ENCODE data around the gene PDE4D. TPM values are rescaled to one million over a fixed set of nuclear protein-coding genes. Genes with fewer than 3 reads are reported as not detected.

PDE4D gene
- polyA plus RNA-seq, 1 donor (not counting 4 experiments of a cell fraction or from before 2014, with no cell fraction given): 3.6 TPM

DNA sequence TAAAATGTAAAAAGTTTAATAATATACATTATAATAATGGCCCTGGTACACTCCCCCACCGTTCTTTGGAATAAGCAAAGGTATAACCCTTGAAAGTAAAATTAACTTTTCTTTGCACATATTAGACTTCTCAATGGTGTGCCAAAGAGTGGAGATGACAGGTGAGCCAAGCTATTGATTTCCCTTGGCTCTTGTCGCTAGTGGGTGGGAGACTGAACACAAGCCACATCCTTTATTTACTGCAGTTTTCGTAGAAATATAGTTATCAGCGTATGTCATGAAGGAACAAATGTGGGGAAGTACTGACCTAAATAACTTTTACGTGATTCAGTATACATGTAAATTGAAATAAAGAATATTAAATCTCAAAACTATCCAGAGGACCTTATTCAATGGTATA, 761.4 kb downstream of the PDE4D start:
- H2AFZ ChIP-seq (ENCODE audit: control insufficient read depth, low read length): no peak overlapping the region
- DNase-seq (ENCODE audit: low read depth, low spot score) (no peak), FAIRE-seq (no peak)
- no peak overlapping the region for H3K4me2 ChIP-seq (ENCODE audit: control insufficient read depth, extremely low read depth, insufficient read depth, low read depth, low read length)
- no peaks in the 10 kb centered on the region for H3K9me1 ChIP-seq (ENCODE audit: control insufficient read depth, extremely low read depth, insufficient read depth, low read length)
- H3K36me3 ChIP-seq (ENCODE audit: control insufficient read depth in 2 of 2, extremely low read depth in 1 of 2, insufficient read depth in 2 of 2, low read length in 2 of 2): no peaks in the 10 kb centered on the region
- no peak overlapping the region for H3K27ac ChIP-seq (ENCODE audit: control insufficient read depth, insufficient read depth, low read length)
- dilution Hi-C loops (cut with MboI; ENCODE audit: extremely low pct_ligation_motif_present, low sequenced_read_pairs): no loop called here
- TF ChIP-seq, protein P1, sequence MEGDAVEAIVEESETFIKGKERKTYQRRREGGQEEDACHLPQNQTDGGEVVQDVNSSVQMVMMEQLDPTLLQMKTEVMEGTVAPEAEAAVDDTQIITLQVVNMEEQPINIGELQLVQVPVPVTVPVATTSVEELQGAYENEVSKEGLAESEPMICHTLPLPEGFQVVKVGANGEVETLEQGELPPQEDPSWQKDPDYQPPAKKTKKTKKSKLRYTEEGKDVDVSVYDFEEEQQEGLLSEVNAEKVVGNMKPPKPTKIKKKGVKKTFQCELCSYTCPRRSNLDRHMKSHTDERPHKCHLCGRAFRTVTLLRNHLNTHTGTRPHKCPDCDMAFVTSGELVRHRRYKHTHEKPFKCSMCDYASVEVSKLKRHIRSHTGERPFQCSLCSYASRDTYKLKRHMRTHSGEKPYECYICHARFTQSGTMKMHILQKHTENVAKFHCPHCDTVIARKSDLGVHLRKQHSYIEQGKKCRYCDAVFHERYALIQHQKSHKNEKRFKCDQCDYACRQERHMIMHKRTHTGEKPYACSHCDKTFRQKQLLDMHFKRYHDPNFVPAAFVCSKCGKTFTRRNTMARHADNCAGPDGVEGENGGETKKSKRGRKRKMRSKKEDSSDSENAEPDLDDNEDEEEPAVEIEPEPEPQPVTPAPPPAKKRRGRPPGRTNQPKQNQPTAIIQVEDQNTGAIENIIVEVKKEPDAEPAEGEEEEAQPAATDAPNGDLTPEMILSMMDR (optimal IDR thresholded peaks at IDR 0.05 in 1 of 3, IDR thresholded peaks at IDR 0.05 in 1 of 3, conservative IDR thresholded peaks at IDR 0.05 in 1 of 3; ENCODE audit: extremely low read depth in 1 of 3, insufficient read depth in 2 of 3, low read length in 3 of 3): no peak
- no peak for TF ChIP-seq EZH2 (IDR thresholded peaks at IDR 0.05; ENCODE audit: low read length)
- peaks cover 7% of the 10 kb centered on the region for H3K4me1 ChIP-seq (ENCODE audit: control insufficient read depth, extremely low read depth, insufficient read depth, low read length)
- H3K9me3 ChIP-seq (ENCODE audit: control insufficient read depth, low read depth, low read length): no peaks in the 10 kb centered on the region
- H4K20me1 ChIP-seq (ENCODE audit: control insufficient read depth, extremely low read depth, insufficient read depth, low read length): no peaks in the 10 kb centered on the region
- H3K79me2 ChIP-seq (ENCODE audit: control insufficient read depth, insufficient read depth, low read length): no peaks in the 10 kb centered on the region
- H3K27me3 ChIP-seq (ENCODE audit: control insufficient read depth, extremely low read depth, insufficient read depth, low read length): no peaks in the 10 kb centered on the region
- H3K4me3 ChIP-seq (ENCODE audit: control insufficient read depth in 2 of 3, extremely low read depth in 1 of 3, insufficient read depth in 2 of 3, low read depth in 1 of 3, low read length in 3 of 3): no peak overlapping the region
- no peak overlapping the region for H3K9ac ChIP-seq (ENCODE audit: control insufficient read depth, extremely low read depth, insufficient read depth, low read length)

DNA sequence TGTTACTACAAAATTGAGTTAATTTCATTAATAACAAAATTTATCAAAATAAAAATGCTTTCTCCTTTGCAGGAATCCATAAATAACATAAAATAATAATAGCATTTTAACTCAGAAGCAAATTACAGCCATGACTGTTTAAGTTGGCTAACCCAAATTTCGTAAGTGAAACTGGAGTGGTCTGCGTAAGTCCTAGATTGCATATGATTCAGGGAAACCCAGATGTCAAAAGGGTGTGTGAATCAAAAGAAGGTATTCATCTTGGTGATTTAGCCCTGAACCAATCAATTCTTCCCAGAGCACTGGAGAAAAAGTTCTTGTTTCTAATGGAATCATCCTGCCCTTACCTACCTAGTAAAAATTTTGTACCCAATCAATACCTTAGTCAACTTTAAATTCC, 763.1 kb downstream of the PDE4D start:
- dilution Hi-C loops (cut with MboI; ENCODE audit: extremely low pct_ligation_motif_present, low sequenced_read_pairs): no loop called here
- Histone ChIP-seq H3K27ac (ENCODE audit: control insufficient read depth, insufficient read depth, low read length) (no peak overlapping the region), H3K79me2 (ENCODE audit: control insufficient read depth, insufficient read depth, low read length) (no peaks in the 10 kb centered on the region), H3K9me3 (ENCODE audit: control insufficient read depth, low read depth, low read length) (no peaks in the 10 kb centered on the region), H3K4me2 (ENCODE audit: control insufficient read depth, extremely low read depth, insufficient read depth, low read depth, low read length) (no peak overlapping the region), H3K27me3 (ENCODE audit: control insufficient read depth, extremely low read depth, insufficient read depth, low read length) (no peaks in the 10 kb centered on the region), H3K4me1 (ENCODE audit: control insufficient read depth, extremely low read depth, insufficient read depth, low read length) (peaks cover 14% of the 10 kb centered on the region), H3K9me1 (ENCODE audit: control insufficient read depth, extremely low read depth, insufficient read depth, low read length) (no peaks in the 10 kb centered on the region), H4K20me1 (ENCODE audit: control insufficient read depth, extremely low read depth, insufficient read depth, low read length) (no peaks in the 10 kb centered on the region), H3K4me3 (ENCODE audit: control insufficient read depth in 2 of 3, extremely low read depth in 1 of 3, insufficient read depth in 2 of 3, low read depth in 1 of 3, low read length in 3 of 3) (no peak overlapping the region), H3K36me3 (ENCODE audit: control insufficient read depth in 2 of 2, extremely low read depth in 1 of 2, insufficient read depth in 2 of 2, low read length in 2 of 2) (no peaks in the 10 kb centered on the region), H3K9ac (ENCODE audit: control insufficient read depth, extremely low read depth, insufficient read depth, low read length) (no peak overlapping the region), H2AFZ (ENCODE audit: control insufficient read depth, low read length) (no peak overlapping the region)
- FAIRE-seq (no peak), DNase-seq (ENCODE audit: low read depth, low spot score) (no peak)
- no peak for TF ChIP-seq EZH2 (IDR thresholded peaks at IDR 0.05; ENCODE audit: low read length)
- TF ChIP-seq, protein P1 (optimal IDR thresholded peaks at IDR 0.05 in 1 of 3, IDR thresholded peaks at IDR 0.05 in 1 of 3, conservative IDR thresholded peaks at IDR 0.05 in 1 of 3; ENCODE audit: extremely low read depth in 1 of 3, insufficient read depth in 2 of 3, low read length in 3 of 3): no peak
